Liver (tissue), 9 donors: Measurements from ENCODE around the gene PCBP4. TPM values are rescaled to one million over a fixed set of nuclear protein-coding genes. Genes with fewer than 3 reads are reported as not detected.

Experiments
- DNase-seq: peaks from one replicate; pipeline ENCODE4 v3.0.0-alpha.2; 2017; ENCODE audit warnings: low spot score
- H3K27ac ChIP-seq, 2 donors: one replicate each; pipeline ENCODE4 v1.7.0; 2013; ENCODE audit warnings: inconsistent platforms in 2 of 2, low read length in 2 of 2, control low read depth in 1 of 2, low read depth in 1 of 2, mild to moderate bottlenecking in 1 of 2
- H3K27me3 ChIP-seq, 4 donors: one replicate each; pipeline versions ENCODE4 v1.6.1 to v1.7.0; 2013; ENCODE audit warnings: low read length in 3 of 4, inconsistent platforms in 1 of 4, mild to moderate bottlenecking in 1 of 4, moderate library complexity in 1 of 4; ENCODE audit not compliant: control insufficient read depth in 4 of 4, insufficient read depth in 4 of 4
- H3K36me3 ChIP-seq, 4 donors: one replicate each; pipeline versions ENCODE4 v1.6.1 to v1.7.0; 2013; ENCODE audit warnings: low read length in 3 of 4, mild to moderate bottlenecking in 3 of 4, low read depth in 1 of 4, moderate library complexity in 1 of 4; ENCODE audit not compliant: control insufficient read depth in 4 of 4, insufficient read depth in 3 of 4
- H3K4me1 ChIP-seq, 4 donors: one replicate each; pipeline versions ENCODE4 v1.6.1 to v1.7.0; 2013; ENCODE audit warnings: low read length in 3 of 4, mild to moderate bottlenecking in 3 of 4, moderate library complexity in 1 of 4; ENCODE audit not compliant: control insufficient read depth in 4 of 4, insufficient read depth in 4 of 4
- H3K4me3 ChIP-seq, 3 donors: one replicate each; pipeline versions ENCODE4 v1.6.1 to v1.7.0; 2013; ENCODE audit warnings: low read length in 3 of 3, control low read depth in 1 of 3, low read depth in 1 of 3, mild to moderate bottlenecking in 1 of 3
- H3K9ac ChIP-seq, 2 donors: one replicate each; pipeline ENCODE4 v1.7.0; 2013; ENCODE audit warnings: low read length in 2 of 2, mild to moderate bottlenecking in 2 of 2, moderate library complexity in 2 of 2, control low read depth in 1 of 2, low read depth in 1 of 2
- H3K9me3 ChIP-seq, 4 donors: one replicate each; pipeline versions ENCODE4 v1.6.1 to v1.7.0; 2013; ENCODE audit warnings: low read length in 3 of 4; ENCODE audit not compliant: control insufficient read depth in 4 of 4
- ATF3 ChIP-seq: IDR thresholded peaks from 2 replicates; pipeline ENCODE4 v1.6.1; 2016; ENCODE audit warnings: antibody characterized with exemption
- CTCF ChIP-seq: fragments of 150-350 bp; IDR thresholded peaks from 2 replicates; pipeline ENCODE4 v1.5.1; 2017; ENCODE audit warnings: improper control_type of control experiment, low read depth, low read length; ENCODE audit not compliant: missing input control
- EGR1 ChIP-seq, 2 donors: IDR thresholded peaks; 2 replicates each; pipeline ENCODE4 v1.6.1; 2016 to 2018; ENCODE audit warnings: antibody characterized with exemption in 2 of 2, low read depth in 2 of 2
- FOXA1 ChIP-seq: IDR thresholded peaks from 2 replicates; pipeline ENCODE4 v1.6.1; 2016; ENCODE audit warnings: antibody characterized with exemption
- FOXA2 ChIP-seq: IDR thresholded peaks from 2 replicates; pipeline ENCODE4 v1.6.1; 2016; ENCODE audit warnings: antibody characterized with exemption
- GABPA ChIP-seq, 2 donors: IDR thresholded peaks in 1 of 2; conservative IDR thresholded peaks in 1 of 2; 2 replicates each; pipeline ENCODE4 v1.6.1; 2016; ENCODE audit warnings: antibody characterized with exemption in 2 of 2, mild to moderate bottlenecking in 1 of 2, moderate library complexity in 1 of 2
- HNF4A ChIP-seq, 2 donors: conservative IDR thresholded peaks; 2 replicates each; pipeline ENCODE4 v1.6.1; 2016; ENCODE audit warnings: antibody characterized with exemption in 2 of 2, mild to moderate bottlenecking in 2 of 2
- HNF4G ChIP-seq: IDR thresholded peaks from 2 replicates; pipeline ENCODE4 v1.6.1; 2016; ENCODE audit warnings: antibody characterized with exemption
- JUND ChIP-seq, 2 donors: IDR thresholded peaks; 2 replicates each; pipeline ENCODE4 v1.6.1; 2016; ENCODE audit warnings: antibody characterized with exemption in 2 of 2
- MAX ChIP-seq: IDR thresholded peaks from 2 replicates; pipeline ENCODE4 v1.6.1; 2016; ENCODE audit warnings: antibody characterized with exemption
- NR2F2 ChIP-seq: IDR thresholded peaks from 2 replicates; pipeline ENCODE4 v1.6.1; 2016; ENCODE audit warnings: antibody characterized with exemption
- RAD21 ChIP-seq, 2 donors: IDR thresholded peaks; 2 replicates each; pipeline ENCODE4 v1.6.1; 2016; ENCODE audit warnings: antibody characterized with exemption in 2 of 2, mild to moderate bottlenecking in 2 of 2
- REST ChIP-seq: IDR thresholded peaks from 2 replicates; pipeline ENCODE4 v1.6.1; 2016; ENCODE audit warnings: antibody characterized with exemption, mild to moderate bottlenecking
- RXRA ChIP-seq, 2 donors: IDR thresholded peaks; 2 replicates each; pipeline ENCODE4 v1.6.1; 2017 to 2018; ENCODE audit warnings: antibody characterized with exemption in 2 of 2, mild to moderate bottlenecking in 1 of 2
- SP1 ChIP-seq: IDR thresholded peaks from 2 replicates; pipeline ENCODE4 v1.6.1; 2018; ENCODE audit warnings: antibody characterized with exemption, mild to moderate bottlenecking
- TAF1 ChIP-seq: conservative IDR thresholded peaks from 2 replicates; pipeline ENCODE4 v1.6.1; 2016; ENCODE audit warnings: antibody characterized with exemption, mild to moderate bottlenecking
- ZBTB33 ChIP-seq: IDR thresholded peaks from 2 replicates; pipeline ENCODE4 v1.6.1; 2016; ENCODE audit warnings: antibody characterized with exemption
- WGBS: extraction: QIAGEN DNeasy Blood & Tissue Kit; methylation state at CpG from one replicate; pipeline ENCODE4 v1.1.7; 2013; 5-methylcytosine and 5-hydroxymethylcytosine counted together
- polyA plus RNA-seq, 2 donors: library from polyadenylated mRNA; stranded (reverse) in 1 of 2; unstranded in 1 of 2; fragments of 200-250 nt in 1 of 2; fragments of >200 nt in 1 of 2; fragmentation: Nextera tagmentation in 1 of 2; extraction: Ambion mirVana in 1 of 2; gene quantifications; one replicate each; pipeline versions ENCODE4 v1.2.1 to v1.2.3, GENCODE V29; 2013 to 2015
- total RNA-seq, 2 donors: library from RNA; depleted of rRNA; stranded (reverse); fragments of >200 nt; gene quantifications; one replicate each; pipeline ENCODE4 v1.2.3, GENCODE V29; 2014
- donor health status: healthy.
- donor health status: healthy.
- donor health status: healthy.
- donor health status: healthy.
- donor health status: healthy.

The PCBP4 gene
- total and polyA plus RNA-seq, 4 donors = 2.7 to 7.9 (median 4.5) TPM

GRCh38 chr3:51941798-51942602 is 25.3 kb downstream of the PCBP4 start, which contains the start of the genes PARP3 and RRP9 (continued):
- TF ChIP-seq ZBTB33 (no peak), FOXA1 (peak; percentile 60), FOXA2 (peak; percentile 35), RAD21 (IDR thresholded peaks at IDR 0.05) (peak; percentile 99), EGR1 (IDR thresholded peaks at IDR 0.05; ENCODE audit: low read depth in 2 of 2) (peak; percentile 42 to 65), NR2F2 (no peak), CTCF (peak; percentile 100), GABPA (IDR thresholded peaks at IDR 0.05 in 1 of 2, conservative IDR thresholded peaks at IDR 0.05 in 1 of 2) (peak in 1 of 2 donors; percentile 92)

- WGBS = under 1% methylated on average over 20 of the region's 20 CpGs
- peaks cover 4 to 29% (median 16%) of the 10 kb centered on the region in 4 donors for H3K36me3 ChIP-seq
- TF ChIP-seq JUND (IDR thresholded peaks at IDR 0.05) = no peak
- TF ChIP-seq ATF3 = no peak
- no peak for TF ChIP-seq MAX
- TF ChIP-seq SP1 = no peak
- TF ChIP-seq RXRA (IDR thresholded peaks at IDR 0.05) = no peak
- TF ChIP-seq GABPA (IDR thresholded peaks at IDR 0.05 in 1 of 2, conservative IDR thresholded peaks at IDR 0.05 in 1 of 2) = no peak
- no peak for TF ChIP-seq CTCF
- TF ChIP-seq TAF1 = no peak
- TF ChIP-seq REST = no peak
- TF ChIP-seq RAD21 (IDR thresholded peaks at IDR 0.05) = no peak
- no peak for TF ChIP-seq HNF4G
- no peak for TF ChIP-seq HNF4A (conservative IDR thresholded peaks at IDR 0.05)
- TF ChIP-seq NR2F2 = no peak
- no peak for TF ChIP-seq FOXA1
- no peak for TF ChIP-seq ZBTB33
- peak overlapping the region; percentile 38 to 70 for H3K9ac ChIP-seq
- DNase-seq = no peak
- no peaks in the 10 kb centered on the region for H3K27me3 ChIP-seq
- H3K27ac ChIP-seq = peak overlapping the region; percentile 34 to 52
- no peaks in the 10 kb centered on the region for H3K9me3 ChIP-seq
- H3K4me1 ChIP-seq = peaks cover 10 to 31% (median 23%) of the 10 kb centered on the region in 4 donors
- peak overlapping the region; percentile 79 to 94 (median 81) for H3K4me3 ChIP-seq
These were observed 25.8 kb downstream of the PCBP4 start for GRCh38 chr3:51941463-51941797.
